Activated T-helper 1 cell treated with anti-CD3 and anti-CD28 coated beads, Interleukin-12 subunit alpha, Interleukin-12 subunit beta, Interleukin-2, Interleukin-4 antibody, amounts not matched to agents 30 ng/mL and 10 ng/mL and 1 ng/mL, durations not matched to agents 14 hours and 24 hours and 36 hours (primary cell): ENCODE data around the gene SLFNL1. TPM values are rescaled to one million over a fixed set of nuclear protein-coding genes. Genes with fewer than 3 reads are reported as not detected.
A peak's percentile ranks its signal among the peaks of the same experiment; 100 is the strongest.

Source experiments
- DNase-seq: peaks from one replicate; pipeline ENCODE4 v3.0.0; 2021; ENCODE audit warnings: low spot score
- H3K27ac Mint-ChIP-seq: one replicate; pipeline ENCODE4 v1.8.0; 2021; ENCODE audit warnings: mild to moderate bottlenecking, mixed read lengths
- H3K27me3 Mint-ChIP-seq: one replicate; pipeline ENCODE4 v1.8.0; 2022; ENCODE audit warnings: mild to moderate bottlenecking, moderate library complexity, mixed read lengths; ENCODE audit not compliant: insufficient read depth
- H3K36me3 Mint-ChIP-seq: one replicate; pipeline ENCODE4 v1.8.0; 2021; ENCODE audit warnings: low read depth, mixed read lengths
- H3K4me1 Mint-ChIP-seq: one replicate; pipeline ENCODE4 v1.8.0; 2021; ENCODE audit warnings: low read depth, mixed read lengths
- H3K4me3 Mint-ChIP-seq: one replicate; pipeline ENCODE4 v1.8.0; 2021; ENCODE audit warnings: mild to moderate bottlenecking, moderate library complexity, mixed read lengths
- H3K9me3 Mint-ChIP-seq: one replicate; pipeline ENCODE4 v1.8.0; 2021; ENCODE audit warnings: mixed read lengths
- intact Hi-C: fragments of 100-400 bp; cut with micrococcal nuclease; formaldehyde crosslinking; loops from one replicate; pipeline ENCODE4 v1.15.1; 2024
- total RNA-seq: library from RNA; stranded (reverse); gene quantifications from 2 replicates; pipeline ENCODE4 v1.2.3, GENCODE V29; 2022

The SLFNL1 gene
- total RNA-seq, 1 donor from 2014 or later, result 0.18 TPM

- H3K27ac Mint-ChIP-seq, result peak overlapping the region; percentile 21
- H3K9me3 Mint-ChIP-seq, result no peaks in the 10 kb centered on the region
- no peak overlapping the region for H3K4me3 Mint-ChIP-seq
- intact Hi-C loops, result no loop called here
- no peak for DNase-seq
- no peaks in the 10 kb centered on the region for H3K27me3 Mint-ChIP-seq
- H3K36me3 Mint-ChIP-seq, result peaks cover 42% of the 10 kb centered on the region
- no peaks in the 10 kb centered on the region for H3K4me1 Mint-ChIP-seq
Measured at GRCh38 chr1:41015281-41015896, 6.1 kb downstream of the SLFNL1 start.

GRCh38 chr1:41014871-41015270, 6.7 kb downstream of the SLFNL1 start:
- no peak overlapping the region for H3K4me3 Mint-ChIP-seq
- intact Hi-C loops, result no loop called here
- no peaks in the 10 kb centered on the region for H3K27me3 Mint-ChIP-seq
- no peaks in the 10 kb centered on the region for H3K4me1 Mint-ChIP-seq
- H3K27ac Mint-ChIP-seq, result peak overlapping the region; percentile 21
- H3K9me3 Mint-ChIP-seq, result no peaks in the 10 kb centered on the region
- peaks cover 47% of the 10 kb centered on the region for H3K36me3 Mint-ChIP-seq
- no peak for DNase-seq

GRCh38 chr1:41013796-41014195, 7.7 kb downstream of the SLFNL1 start:
- Mint-ChIP-seq H3K36me3 (peaks cover 50% of the 10 kb centered on the region), H3K4me1 (no peaks in the 10 kb centered on the region), H3K27me3 (no peaks in the 10 kb centered on the region), H3K9me3 (no peaks in the 10 kb centered on the region), H3K4me3 (no peak overlapping the region), H3K27ac (no peak overlapping the region)
- intact Hi-C loops, result no loop called here
- DNase-seq, result no peak

GRCh38 chr1:41013024-41013423, 8.5 kb downstream of the SLFNL1 start:
- Mint-ChIP-seq H3K9me3 (no peaks in the 10 kb centered on the region), H3K36me3 (peaks cover 58% of the 10 kb centered on the region), H3K4me3 (no peak overlapping the region), H3K27me3 (no peaks in the 10 kb centered on the region), H3K27ac (no peak overlapping the region), H3K4me1 (no peaks in the 10 kb centered on the region)
- no peak for DNase-seq
- intact Hi-C loops, result no loop called here

- Mint-ChIP-seq H3K9me3 (no peaks in the 10 kb centered on the region), H3K27me3 (no peaks in the 10 kb centered on the region), H3K4me1 (peaks cover 6% of the 10 kb centered on the region), H3K4me3 (no peak overlapping the region), H3K27ac (no peak overlapping the region), H3K36me3 (peaks cover 76% of the 10 kb centered on the region)
- intact Hi-C loops, result no loop called here
- no peak for DNase-seq
Measured at GRCh38 chr1:41010345-41010744, 11.2 kb downstream of the SLFNL1 start.

- DNase-seq, result no peak
- no peaks in the 10 kb centered on the region for H3K27me3 Mint-ChIP-seq
- no peaks in the 10 kb centered on the region for H3K9me3 Mint-ChIP-seq
- peaks cover 6% of the 10 kb centered on the region for H3K4me1 Mint-ChIP-seq
- H3K27ac Mint-ChIP-seq, result no peak overlapping the region
- intact Hi-C loops, result no loop called here
- H3K36me3 Mint-ChIP-seq, result peaks cover 73% of the 10 kb centered on the region
- no peak overlapping the region for H3K4me3 Mint-ChIP-seq
Measured at GRCh38 chr1:41009466-41009865, 12.1 kb downstream of the SLFNL1 start.

GRCh38 chr1:41006942-41007865, 14.3 kb downstream of the SLFNL1 start:
- no peak for DNase-seq
- H3K27me3 Mint-ChIP-seq, result no peaks in the 10 kb centered on the region
- intact Hi-C loops, result no loop called here
- H3K4me1 Mint-ChIP-seq, result peaks cover 23% of the 10 kb centered on the region
- H3K9me3 Mint-ChIP-seq, result no peaks in the 10 kb centered on the region
- peak overlapping the region; percentile 61 for H3K27ac Mint-ChIP-seq
- H3K36me3 Mint-ChIP-seq, result peaks cover 79% of the 10 kb centered on the region
- H3K4me3 Mint-ChIP-seq, result no peak overlapping the region

- H3K27me3 Mint-ChIP-seq, result no peaks in the 10 kb centered on the region
- peaks cover 23% of the 10 kb centered on the region for H3K4me1 Mint-ChIP-seq
- intact Hi-C loops, result no loop called here
- H3K36me3 Mint-ChIP-seq, result peaks cover 73% of the 10 kb centered on the region
- H3K27ac Mint-ChIP-seq, result no peak overlapping the region
- DNase-seq, result no peak
- no peak overlapping the region for H3K4me3 Mint-ChIP-seq
- H3K9me3 Mint-ChIP-seq, result no peaks in the 10 kb centered on the region
Measured at GRCh38 chr1:41005876-41006275, 15.6 kb downstream of the SLFNL1 start.

GRCh38 chr1:41003640-41004220, 17.8 kb downstream of the SLFNL1 start:
- H3K27ac Mint-ChIP-seq, result peak overlapping the region; percentile 61

GRCh38 chr1:41003127-41003639, 18.3 kb downstream of the SLFNL1 start:
- Mint-ChIP-seq H3K4me3 (no peak overlapping the region), H3K36me3 (peaks cover 65% of the 10 kb centered on the region), H3K27me3 (no peaks in the 10 kb centered on the region), H3K9me3 (no peaks in the 10 kb centered on the region), H3K4me1 (peaks cover 23% of the 10 kb centered on the region), H3K27ac (peak overlapping the region; percentile 61)
- intact Hi-C loops, result loop anchor here (1.0 kb wide), 1 partner anchor 19 kb away; no protein-coding TSS in a partner anchor
- no peak for DNase-seq

More at GRCh38 chr1:41003640-41004220, 17.8 kb downstream of the SLFNL1 start:
- intact Hi-C loops, result loop anchor here (1.0 kb wide), 1 partner anchor 19 kb away; no protein-coding TSS in a partner anchor
- DNase-seq, result peak; percentile 66
- H3K27me3 Mint-ChIP-seq, result no peaks in the 10 kb centered on the region
- H3K36me3 Mint-ChIP-seq, result peaks cover 66% of the 10 kb centered on the region
- H3K4me3 Mint-ChIP-seq, result no peak overlapping the region
- H3K9me3 Mint-ChIP-seq, result no peaks in the 10 kb centered on the region
- peaks cover 23% of the 10 kb centered on the region for H3K4me1 Mint-ChIP-seq

GRCh38 chr1:40998668-40999067, 22.9 kb downstream of the SLFNL1 start:
- Mint-ChIP-seq H3K9me3 (no peaks in the 10 kb centered on the region), H3K36me3 (peaks cover 63% of the 10 kb centered on the region), H3K27ac (no peak overlapping the region), H3K4me3 (no peak overlapping the region), H3K27me3 (no peaks in the 10 kb centered on the region), H3K4me1 (peaks cover 14% of the 10 kb centered on the region)
- intact Hi-C loops, result no loop called here
- no peak for DNase-seq

- Mint-ChIP-seq H3K9me3 (no peaks in the 10 kb centered on the region), H3K27ac (no peak overlapping the region), H3K27me3 (no peaks in the 10 kb centered on the region), H3K4me3 (no peak overlapping the region), H3K36me3 (peaks cover 57% of the 10 kb centered on the region), H3K4me1 (no peaks in the 10 kb centered on the region)
- no peak for DNase-seq
- intact Hi-C loops, result no loop called here
Measured at GRCh38 chr1:40997096-40997495, 24.4 kb downstream of the SLFNL1 start.

- intact Hi-C loops, result loop anchor here (10.0 kb wide), 2 partner anchors 256 to 944 kb away; partner anchors contain the start of genes CAP1 and SCMH1
- no peak overlapping the region for H3K4me3 Mint-ChIP-seq
- H3K4me1 Mint-ChIP-seq, result peaks cover 40% of the 10 kb centered on the region
- H3K27ac Mint-ChIP-seq, result no peak overlapping the region
- no peak for DNase-seq
- no peaks in the 10 kb centered on the region for H3K27me3 Mint-ChIP-seq
- no peaks in the 10 kb centered on the region for H3K9me3 Mint-ChIP-seq
- H3K36me3 Mint-ChIP-seq, result peaks cover 85% of the 10 kb centered on the region
Measured at GRCh38 chr1:40989066-40989465, 32.5 kb downstream of the SLFNL1 start.
